Stimulated activated CD8-positive, alpha-beta memory T cell treated with anti-CD3 and anti-CD28 coated beads, Interleukin-7, amount 100 ng/mL, for 1 hour (primary cell): ENCODE measurements around the gene DUOX2.
"Not testable (repeated sequence)": the region's sequence is repeated elsewhere in the genome, so short reads cannot be mapped to it uniquely, and the experiment has no call there.

Source experiments
- DNase-seq, 2 donors: peaks; one replicate each; pipeline ENCODE4 v3.0.0-alpha.2; 2020; ENCODE audit warnings: low read depth in 2 of 2

The DUOX2 gene

GRCh38 chr15:45120081-45120972 is 6.4 kb upstream of the DUOX2 start:
- no peak for DNase-seq

- DNase-seq, result no peak
These were observed 5.0 kb upstream of the DUOX2 start for GRCh38 chr15:45118996-45119395.

GRCh38 chr15:45118131-45118588 is 4.2 kb upstream of the DUOX2 start:
- DNase-seq, result peak; percentile 56 to 72

GRCh38 chr15:45117308-45118130 is 3.5 kb upstream of the DUOX2 start:
- DNase-seq, result no peak

GRCh38 chr15:45116482-45117307 is 2.7 kb upstream of the DUOX2 start:
- DNase-seq, result no peak

- DNase-seq, result no peak
These were observed 2.1 kb upstream of the DUOX2 start for GRCh38 chr15:45116006-45116481.

GRCh38 chr15:45115312-45115820 is 1.4 kb upstream of the DUOX2 start:
- no peak for DNase-seq

- no peak for DNase-seq
These were observed 746 bp upstream of the DUOX2 start for GRCh38 chr15:45114751-45115085.

GRCh38 chr15:45113380-45113990 is 487 bp downstream of the DUOX2 start:
- no peak for DNase-seq

GRCh38 chr15:45112591-45113379 is 1.2 kb downstream of the DUOX2 start:
- no peak for DNase-seq

- no peak for DNase-seq
These were observed 1.8 kb downstream of the DUOX2 start for GRCh38 chr15:45112143-45112590.

- no peak for DNase-seq
These were observed 2.4 kb downstream of the DUOX2 start for GRCh38 chr15:45111390-45112142.

GRCh38 chr15:45110256-45110820 is 3.6 kb downstream of the DUOX2 start:
- DNase-seq, result no peak

GRCh38 chr15:45107941-45108630 is 5.9 kb downstream of the DUOX2 start:
- no peak for DNase-seq

GRCh38 chr15:45106002-45106790 is 7.8 kb downstream of the DUOX2 start:
- no peak for DNase-seq

- no peak for DNase-seq
These were observed 8.4 kb downstream of the DUOX2 start for GRCh38 chr15:45105586-45105985.

GRCh38 chr15:45104170-45104569 is 9.8 kb downstream of the DUOX2 start:
- DNase-seq, result not testable (repeated sequence)

GRCh38 chr15:45102226-45102625 is 11.7 kb downstream of the DUOX2 start:
- DNase-seq, result no peak
